Muscle layer of duodenum (tissue), 2 donors: Measurements from ENCODE around the gene HSPBP1.

Experiments
- H3K27ac ChIP-seq: one replicate; pipeline ENCODE4 v1.7.0; 2013; ENCODE audit warnings: mild to moderate bottlenecking, low read length
- H3K27me3 ChIP-seq: one replicate; pipeline ENCODE4 v1.7.0; 2013; ENCODE audit warnings: low read depth, mild to moderate bottlenecking, control low read depth, low read length
- H3K36me3 ChIP-seq, 2 donors: one replicate each; pipeline ENCODE4 v1.7.0; 2013; ENCODE audit warnings: low read length in 2 of 2, control low read depth in 1 of 2, mild to moderate bottlenecking in 1 of 2; ENCODE audit not compliant: insufficient read depth in 2 of 2, control insufficient read depth in 1 of 2
- H3K4me1 ChIP-seq, 2 donors: one replicate each; pipeline ENCODE4 v1.7.0; 2013; ENCODE audit warnings: low read length in 2 of 2, mild to moderate bottlenecking in 2 of 2, control low read depth in 1 of 2, moderate library complexity in 1 of 2; ENCODE audit not compliant: insufficient read depth in 2 of 2, control insufficient read depth in 1 of 2
- H3K4me3 ChIP-seq, 2 donors: one replicate each; pipeline ENCODE4 v1.7.0; 2013; ENCODE audit warnings: low read length in 2 of 2, low read depth in 1 of 2, mild to moderate bottlenecking in 1 of 2
- H3K9me3 ChIP-seq, 2 donors: one replicate each; pipeline ENCODE4 v1.7.0; 2013; ENCODE audit warnings: low read length in 2 of 2, control low read depth in 1 of 2, mild to moderate bottlenecking in 1 of 2; ENCODE audit not compliant: control insufficient read depth in 1 of 2
- donor health status: healthy.

Gene HSPBP1

GRCh38 chr19:55241935-55242464, 37.9 kb downstream of the HSPBP1 start:
- H3K9me3 ChIP-seq: no peaks in the 10 kb centered on the region
- peaks cover 0 to under 1% of the 10 kb centered on the region in 2 donors for H3K4me1 ChIP-seq
- H3K27me3 ChIP-seq: no peaks in the 10 kb centered on the region
- H3K36me3 ChIP-seq: peaks cover 62 to 99% of the 10 kb centered on the region in 2 donors
- no peak overlapping the region for H3K4me3 ChIP-seq
- H3K27ac ChIP-seq: no peak overlapping the region

GRCh38 chr19:55241143-55241934, 38.6 kb downstream of the HSPBP1 start:
- Histone ChIP-seq H3K4me3 (no peak overlapping the region), H3K27ac (no peak overlapping the region), H3K4me1 (no peaks in the 10 kb centered on the region), H3K9me3 (no peaks in the 10 kb centered on the region), H3K36me3 (peaks cover 68 to 99% of the 10 kb centered on the region in 2 donors), H3K27me3 (no peaks in the 10 kb centered on the region)

DNA sequence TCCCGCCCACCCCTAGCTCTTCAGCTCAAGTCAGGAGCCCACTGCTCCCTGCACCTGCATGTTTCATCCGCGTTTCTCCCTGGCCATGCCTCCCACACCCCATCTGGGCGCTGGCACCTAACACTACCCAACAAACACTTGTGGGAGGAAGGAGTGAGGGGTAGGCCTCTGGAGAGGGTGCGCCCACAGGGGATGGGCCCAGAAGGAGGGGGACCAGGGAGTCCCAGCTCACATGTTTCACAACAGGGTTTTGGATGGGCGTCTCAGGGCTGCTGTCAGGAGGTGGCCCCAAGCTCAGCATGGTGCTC, 39.2 kb downstream of the HSPBP1 start:
- H3K4me1 ChIP-seq: no peaks in the 10 kb centered on the region

DNA sequence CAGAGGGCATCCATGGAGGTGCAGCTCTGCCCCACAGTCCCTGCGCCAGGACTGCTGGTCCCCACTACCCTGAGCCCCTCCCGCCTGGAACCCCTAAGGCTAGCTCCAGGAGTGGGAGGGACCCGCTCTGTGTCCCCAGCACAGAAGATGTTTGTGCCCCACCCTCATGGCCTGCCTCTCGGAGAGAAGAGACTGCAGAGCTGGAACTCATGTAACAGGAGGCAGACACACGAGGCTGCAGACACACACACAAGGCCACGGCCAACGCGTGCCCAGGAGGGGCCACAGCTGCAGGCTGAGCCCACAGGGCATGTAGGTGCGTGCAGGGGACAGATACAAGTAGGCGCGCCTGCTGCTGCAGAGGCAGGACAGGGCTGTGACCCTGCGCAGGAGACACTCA, 40.9 kb downstream of the HSPBP1 start:
- H3K9me3 ChIP-seq: no peaks in the 10 kb centered on the region
- H3K4me3 ChIP-seq: no peak overlapping the region
- H3K27me3 ChIP-seq: no peaks in the 10 kb centered on the region
- no peak overlapping the region for H3K27ac ChIP-seq
- no peaks in the 10 kb centered on the region for H3K4me1 ChIP-seq
- H3K36me3 ChIP-seq: peaks cover 70 to 96% of the 10 kb centered on the region in 2 donors

More for the DNA sequence above, 39.2 kb downstream of the HSPBP1 start:
- Histone ChIP-seq H3K36me3 (peaks cover 69 to 99% of the 10 kb centered on the region in 2 donors), H3K9me3 (no peaks in the 10 kb centered on the region), H3K4me3 (no peak overlapping the region), H3K27me3 (no peaks in the 10 kb centered on the region), H3K27ac (no peak overlapping the region)

GRCh38 chr19:55238030-55238429, 41.9 kb downstream of the HSPBP1 start:
- Histone ChIP-seq H3K27ac (no peak overlapping the region), H3K36me3 (peaks cover 66 to 93% of the 10 kb centered on the region in 2 donors), H3K9me3 (no peaks in the 10 kb centered on the region), H3K4me3 (no peak overlapping the region), H3K4me1 (no peaks in the 10 kb centered on the region), H3K27me3 (no peaks in the 10 kb centered on the region)

- peaks cover 39 to 85% of the 10 kb centered on the region in 2 donors for H3K36me3 ChIP-seq
- peaks cover 0 to 11% of the 10 kb centered on the region in 2 donors for H3K4me1 ChIP-seq
- H3K4me3 ChIP-seq: no peak overlapping the region
- H3K9me3 ChIP-seq: no peaks in the 10 kb centered on the region
- H3K27ac ChIP-seq: no peak overlapping the region
- no peaks in the 10 kb centered on the region for H3K27me3 ChIP-seq
Measured at GRCh38 chr19:55232986-55233385, 46.9 kb downstream of the HSPBP1 start.

- peaks cover 32 to 79% of the 10 kb centered on the region in 2 donors for H3K36me3 ChIP-seq
- no peak overlapping the region for H3K27ac ChIP-seq
Measured at GRCh38 chr19:55232286-55232602, 47.7 kb downstream of the HSPBP1 start.

DNA sequence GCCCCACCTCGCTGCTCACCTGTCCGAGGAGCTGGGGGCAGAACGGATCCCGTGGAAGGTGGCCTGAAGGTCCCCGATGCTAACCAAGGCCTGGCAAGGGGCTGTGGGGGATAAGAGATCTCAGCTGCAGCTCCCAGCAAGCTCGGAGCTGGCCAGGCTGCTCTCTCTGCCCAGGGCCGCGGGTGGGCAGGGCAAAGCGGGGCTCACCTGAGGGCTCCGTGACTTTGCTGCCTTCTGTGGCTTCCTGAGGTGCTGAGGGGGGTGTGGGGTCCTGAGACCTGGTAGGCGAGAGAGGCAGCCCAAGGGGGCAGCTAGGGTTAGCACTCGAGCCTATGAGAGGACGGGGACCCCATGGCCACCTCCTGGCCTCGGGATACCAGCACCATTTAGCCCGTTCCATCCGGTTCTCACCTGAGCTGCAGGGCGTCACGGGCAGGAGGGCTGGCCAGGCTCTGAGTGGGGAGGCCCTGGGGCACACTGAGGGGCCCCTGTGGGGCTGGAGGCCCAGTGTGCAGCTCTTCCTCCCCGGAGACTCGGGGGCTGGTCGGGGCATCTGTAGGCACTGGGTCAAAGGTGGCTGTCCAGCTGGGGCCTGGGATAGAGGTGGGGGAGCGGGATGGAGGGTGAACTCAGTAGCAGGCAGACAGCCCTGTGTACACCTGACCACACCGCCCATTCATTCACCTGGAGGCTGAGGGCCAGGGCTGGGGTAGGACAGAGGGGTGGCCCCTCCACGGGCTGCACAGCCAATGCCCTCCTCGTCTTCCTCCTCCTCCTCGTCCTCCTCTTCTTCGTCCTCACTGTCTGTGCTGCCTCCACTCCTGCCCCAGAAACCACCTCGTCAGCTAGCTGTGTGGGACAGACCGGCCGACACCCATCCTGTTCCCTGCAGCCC, 48.3 kb downstream of the HSPBP1 start:
- H3K27me3 ChIP-seq: no peaks in the 10 kb centered on the region

More at GRCh38 chr19:55232286-55232602, 47.7 kb downstream of the HSPBP1 start:
- Histone ChIP-seq H3K27me3 (no peaks in the 10 kb centered on the region), H3K9me3 (no peaks in the 10 kb centered on the region), H3K4me1 (peaks cover 0 to 16% of the 10 kb centered on the region in 2 donors), H3K4me3 (no peak overlapping the region)

GRCh38 chr19:55230780-55231179, 49.1 kb downstream of the HSPBP1 start:
- Histone ChIP-seq H3K4me3 (no peak overlapping the region), H3K4me1 (peaks cover 0 to 16% of the 10 kb centered on the region in 2 donors), H3K27me3 (no peaks in the 10 kb centered on the region), H3K9me3 (no peaks in the 10 kb centered on the region), H3K27ac (no peak overlapping the region), H3K36me3 (peaks cover 18 to 78% of the 10 kb centered on the region in 2 donors)

More for the DNA sequence above, 48.3 kb downstream of the HSPBP1 start:
- Histone ChIP-seq H3K36me3 (peaks cover 26 to 79% of the 10 kb centered on the region in 2 donors), H3K4me3 (no peak overlapping the region), H3K27ac (no peak overlapping the region), H3K4me1 (peaks cover 0 to 16% of the 10 kb centered on the region in 2 donors), H3K9me3 (no peaks in the 10 kb centered on the region)

GRCh38 chr19:55230329-55230728, 49.6 kb downstream of the HSPBP1 start:
- Histone ChIP-seq H3K36me3 (peaks cover 18 to 78% of the 10 kb centered on the region in 2 donors), H3K27ac (no peak overlapping the region), H3K4me1 (peaks cover 0 to 16% of the 10 kb centered on the region in 2 donors), H3K4me3 (no peak overlapping the region), H3K27me3 (no peaks in the 10 kb centered on the region), H3K9me3 (no peaks in the 10 kb centered on the region)

GRCh38 chr19:55229789-55230182, 50.1 kb downstream of the HSPBP1 start:
- peaks cover 0 to 16% of the 10 kb centered on the region in 2 donors for H3K4me1 ChIP-seq
- no peak overlapping the region for H3K27ac ChIP-seq
- H3K36me3 ChIP-seq: peaks cover 13 to 72% of the 10 kb centered on the region in 2 donors
- no peaks in the 10 kb centered on the region for H3K27me3 ChIP-seq
- H3K9me3 ChIP-seq: no peaks in the 10 kb centered on the region
- no peak overlapping the region for H3K4me3 ChIP-seq
